GM19395 (cell line): Measurements from ENCODE around the gene ZNF195.
A peak's percentile ranks its signal among the peaks of the same experiment; 100 is the strongest.
"Not testable (repeated sequence)": the region's sequence is repeated elsewhere in the genome, so short reads cannot be mapped to it uniquely, and the experiment has no call there.

ENCODE experiments used
- ATAC-seq: cut with Tn5 transposase; IDR thresholded peaks from one replicate; pipeline ENCODE4 v1.9.1; 2021; ENCODE audit warnings: mild to moderate bottlenecking, moderate library complexity; ENCODE audit not compliant: unreplicated experiment

The ZNF195 gene

DNA sequence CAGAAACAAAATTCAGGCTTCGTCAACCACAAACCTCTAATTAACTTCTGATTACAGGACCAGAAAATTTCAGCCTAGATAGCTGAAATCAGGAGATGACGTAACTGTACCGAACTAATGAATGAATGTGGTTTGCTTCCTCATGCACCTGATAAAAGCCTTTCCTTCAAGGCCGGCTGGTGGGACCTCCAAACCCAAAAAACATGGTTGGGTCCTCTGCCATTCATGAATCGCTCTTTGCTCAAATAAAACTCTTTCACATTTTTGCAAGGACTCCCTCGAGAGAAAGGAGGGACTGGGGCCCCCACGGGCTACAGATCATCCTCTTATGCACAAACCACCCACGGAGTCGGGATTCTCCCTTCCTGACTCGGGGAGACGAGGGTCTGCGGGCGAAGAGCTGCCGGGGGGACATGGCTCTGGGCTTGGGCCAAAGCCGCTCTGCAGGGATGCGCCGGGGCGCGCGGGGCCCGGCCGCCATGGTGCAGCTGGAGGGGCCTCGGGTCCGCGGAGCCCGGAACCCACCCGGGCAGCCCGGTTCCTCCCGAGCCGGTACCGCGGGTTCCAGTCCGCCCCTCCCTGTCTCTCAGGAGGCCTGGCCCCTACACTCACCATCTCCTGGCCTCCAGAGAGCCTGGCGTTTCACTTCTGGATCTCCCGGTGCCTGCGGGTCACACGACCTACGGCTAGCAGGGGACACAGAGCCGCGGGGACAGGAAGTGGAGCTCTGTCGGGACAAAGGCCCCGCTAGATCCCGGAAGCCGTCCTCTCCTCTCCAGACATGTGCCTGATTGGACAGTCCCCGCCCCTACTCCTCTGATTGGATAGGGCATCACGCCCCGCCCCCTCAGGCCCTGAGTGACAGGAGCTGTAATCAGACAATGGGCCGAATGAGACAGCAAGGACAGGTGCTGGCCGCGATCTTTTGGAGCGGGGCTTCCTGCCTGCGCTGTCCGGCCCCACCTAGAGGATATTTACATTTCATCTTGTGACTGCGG, at the start of gene ZNF195:
TSS of gene ZNF195 (minus strand) at position 721 of the 998 bp plus-strand sequence. CDS start at position 615, 106 bp downstream.
- ATAC-seq, result peak; percentile 100

DNA sequence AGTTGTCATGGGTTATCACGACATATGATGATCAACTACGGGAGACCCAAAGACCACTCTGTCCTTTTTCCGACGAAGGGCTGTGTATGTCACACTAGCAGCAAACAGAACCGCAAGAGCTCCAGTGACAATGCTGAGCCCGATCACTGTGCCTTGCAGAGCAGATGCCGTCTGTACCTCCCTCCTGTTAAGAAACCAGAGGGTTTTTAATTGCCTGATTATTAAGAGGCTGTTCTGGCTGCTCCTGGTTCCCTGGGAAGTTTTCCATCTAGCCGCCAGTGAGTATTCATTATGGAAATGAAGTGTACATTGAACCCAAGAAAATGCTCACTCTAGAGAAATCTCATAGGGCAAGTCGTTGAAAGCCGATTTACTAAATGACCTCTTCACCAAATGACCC, 49.1 kb upstream of the ZNF195 start:
- ATAC-seq, result not testable (repeated sequence)

DNA sequence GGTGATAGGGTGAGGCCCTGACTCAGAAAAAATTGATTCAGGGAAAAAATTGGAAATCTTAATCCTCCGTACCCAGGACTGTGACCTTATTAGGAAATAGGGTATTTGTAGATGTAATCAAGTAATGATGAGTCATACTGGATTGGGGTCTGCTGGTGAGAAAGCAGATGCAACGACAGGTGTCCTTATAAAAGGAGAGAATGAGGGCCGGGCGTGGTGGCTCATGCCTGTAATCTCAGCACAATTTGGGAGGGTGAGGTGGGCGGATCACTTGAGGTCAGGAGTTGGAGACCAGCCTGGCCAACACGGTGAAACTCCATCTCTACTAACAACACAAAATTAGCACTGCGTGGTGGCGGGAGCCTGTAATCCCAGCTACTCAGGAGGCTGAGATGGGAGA, 47.6 kb upstream of the ZNF195 start:
- not testable (repeated sequence) for ATAC-seq

DNA sequence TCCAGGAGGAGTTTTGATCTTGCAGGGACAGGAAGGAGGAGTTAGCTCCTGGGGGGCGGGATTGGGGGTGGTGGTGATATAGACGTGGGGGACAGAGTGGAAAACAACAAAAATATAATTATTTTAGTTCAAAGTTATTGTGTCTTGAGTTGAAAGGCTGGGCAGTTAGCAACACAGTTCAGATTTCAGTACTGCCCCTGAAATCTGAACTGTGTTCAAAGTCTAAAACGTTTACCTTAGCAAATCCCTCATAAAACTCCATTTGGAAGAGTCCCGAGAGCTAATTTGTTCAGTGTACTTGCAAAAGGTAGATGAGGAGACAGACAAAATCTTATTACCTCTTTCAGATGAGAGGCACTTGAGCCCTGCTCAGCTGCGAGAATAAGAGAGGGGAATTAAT, 45.0 kb upstream of the ZNF195 start:
- ATAC-seq, result not testable (repeated sequence)

DNA sequence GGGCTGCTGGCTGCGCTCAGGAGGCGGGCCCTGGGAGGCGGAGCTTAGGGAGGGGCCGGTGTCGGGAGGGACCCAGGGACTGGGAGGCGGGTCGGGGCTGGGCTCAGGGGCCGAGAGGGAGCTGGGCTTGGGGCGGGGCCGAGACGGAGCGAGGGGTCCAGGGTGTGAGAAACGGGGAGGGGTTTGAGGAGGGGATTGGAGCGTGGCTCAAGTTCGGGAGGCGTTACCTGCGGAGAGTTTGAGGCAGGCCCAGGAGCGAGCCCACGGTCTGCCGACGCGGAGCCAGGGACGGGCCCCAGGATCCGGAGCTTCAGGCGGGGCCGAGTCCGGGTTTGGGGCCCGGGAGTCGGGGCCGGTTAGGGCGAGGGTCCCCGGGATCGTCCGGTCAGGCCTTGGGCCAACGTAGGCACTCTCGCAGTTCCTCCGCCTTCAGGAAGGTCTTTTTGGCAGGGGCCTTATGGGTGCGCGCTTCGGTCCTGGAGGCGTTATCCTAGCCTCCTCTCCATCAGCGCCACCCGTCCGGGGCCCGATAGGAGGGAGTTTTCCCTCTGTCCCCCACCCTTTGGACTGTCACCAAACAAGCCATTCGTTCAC, 44.3 kb upstream of the ZNF195 start:
- ATAC-seq, result not testable (repeated sequence)

DNA sequence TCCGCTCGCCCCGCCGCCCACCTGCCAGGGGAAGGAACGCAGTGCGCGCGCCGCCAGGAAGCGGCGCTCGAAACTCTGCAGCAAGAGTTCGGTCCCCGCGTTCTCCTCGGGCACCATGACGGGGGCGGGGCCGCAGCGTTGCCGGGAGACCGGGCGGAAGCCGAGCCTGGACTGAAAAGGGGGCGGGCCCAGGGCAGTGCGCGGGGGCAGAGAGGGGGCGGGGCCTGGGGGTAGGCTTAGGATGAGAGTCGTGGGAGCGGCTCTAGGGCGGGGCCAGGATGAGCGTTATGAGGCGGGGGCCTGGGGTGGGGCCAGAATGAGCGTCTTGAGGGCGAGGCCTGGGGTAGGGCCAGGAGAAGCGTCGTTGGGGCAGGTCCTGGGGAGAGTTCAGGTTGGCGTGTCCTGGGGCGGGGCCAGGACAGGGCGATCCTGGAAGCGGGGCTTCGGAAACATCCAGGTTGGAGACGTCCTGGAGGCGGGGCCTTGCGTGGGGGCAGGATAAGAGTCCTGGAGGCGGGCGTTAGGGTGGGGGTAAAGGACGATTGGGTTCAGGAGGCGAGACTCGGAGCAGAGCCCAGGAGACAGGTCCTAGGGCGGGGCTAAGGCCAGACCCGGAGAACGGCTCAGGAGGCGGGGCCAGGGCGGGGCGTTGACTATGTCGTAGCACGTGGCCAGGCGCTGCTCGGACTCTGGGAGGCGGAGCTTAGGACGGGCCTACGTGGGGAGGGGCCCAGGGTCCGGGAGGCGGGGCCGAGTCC, 43.6 kb upstream of the ZNF195 start:
- peak; percentile 96 for ATAC-seq

DNA sequence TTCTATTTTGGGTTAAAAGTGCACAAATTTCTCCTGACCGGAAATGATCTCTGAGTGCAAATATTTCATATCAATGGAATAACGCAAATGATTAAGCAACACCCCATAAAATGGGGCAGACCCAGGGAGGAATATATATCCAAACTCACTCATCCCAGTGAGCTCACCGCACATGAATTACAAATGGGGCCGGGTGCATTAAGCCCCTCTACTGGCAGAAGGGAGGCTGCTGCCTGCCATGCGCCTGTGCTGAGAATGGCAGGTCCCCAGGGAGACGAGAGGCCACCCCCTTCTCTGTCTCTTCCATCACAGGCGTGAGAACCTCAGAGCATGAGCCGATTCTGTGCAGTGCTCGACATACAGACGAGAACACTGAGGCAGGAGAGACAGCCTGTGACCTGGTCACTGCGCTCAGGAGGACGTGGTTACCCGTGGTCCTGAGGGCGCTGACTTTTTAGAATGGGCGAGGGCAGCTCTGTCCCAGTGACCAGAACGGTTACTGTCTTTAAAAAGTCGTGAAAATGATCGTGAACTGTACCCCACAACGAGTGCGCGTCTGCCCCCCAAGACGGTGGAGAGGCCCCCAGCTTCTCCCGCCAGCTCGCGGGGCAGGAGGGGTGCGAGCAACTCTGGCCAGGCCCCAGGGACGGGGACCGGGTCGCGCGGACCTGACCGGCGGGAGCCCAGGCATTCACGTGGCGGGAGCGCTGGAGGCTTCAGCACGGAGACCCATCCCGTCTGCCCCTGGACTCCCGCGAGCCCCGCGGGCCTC, 42.8 kb upstream of the ZNF195 start:
- not testable (repeated sequence) for ATAC-seq

DNA sequence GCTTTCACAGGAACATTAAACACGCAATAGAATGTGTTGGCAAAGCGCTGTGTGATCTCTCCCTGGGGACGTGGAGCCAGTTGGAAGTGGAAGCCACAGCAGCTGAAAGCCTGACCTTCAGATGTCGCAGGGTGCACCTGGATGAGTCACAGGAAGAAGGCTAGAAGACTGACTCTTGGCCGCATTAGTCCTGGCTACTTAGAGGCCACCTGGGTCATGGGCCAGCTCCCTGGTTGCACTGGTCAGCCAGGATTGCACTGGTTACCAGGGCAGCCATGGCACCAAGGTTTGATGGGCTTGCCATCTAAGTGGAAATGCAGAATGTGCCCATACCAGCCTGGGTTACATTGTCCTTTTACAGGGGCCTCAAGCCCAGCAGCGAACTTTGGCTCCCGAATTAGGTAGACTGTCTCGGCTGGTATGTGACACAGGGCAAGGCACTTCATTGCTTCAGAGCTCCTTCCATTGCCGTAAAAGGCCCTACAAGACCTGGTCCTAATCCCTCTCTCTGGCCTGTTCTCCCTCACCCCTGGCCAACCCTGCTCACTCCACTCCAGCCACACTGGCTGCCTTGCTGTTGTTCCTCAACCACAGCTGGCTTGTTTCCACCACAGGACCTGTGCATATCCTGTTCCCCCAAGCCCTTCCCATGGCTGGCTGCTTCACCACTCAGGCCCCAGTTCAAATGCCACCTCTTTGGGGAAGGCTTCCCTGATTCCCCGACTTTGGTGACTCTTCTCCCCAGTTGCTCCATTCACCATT, 41.5 kb upstream of the ZNF195 start:
- not testable (repeated sequence) for ATAC-seq

DNA sequence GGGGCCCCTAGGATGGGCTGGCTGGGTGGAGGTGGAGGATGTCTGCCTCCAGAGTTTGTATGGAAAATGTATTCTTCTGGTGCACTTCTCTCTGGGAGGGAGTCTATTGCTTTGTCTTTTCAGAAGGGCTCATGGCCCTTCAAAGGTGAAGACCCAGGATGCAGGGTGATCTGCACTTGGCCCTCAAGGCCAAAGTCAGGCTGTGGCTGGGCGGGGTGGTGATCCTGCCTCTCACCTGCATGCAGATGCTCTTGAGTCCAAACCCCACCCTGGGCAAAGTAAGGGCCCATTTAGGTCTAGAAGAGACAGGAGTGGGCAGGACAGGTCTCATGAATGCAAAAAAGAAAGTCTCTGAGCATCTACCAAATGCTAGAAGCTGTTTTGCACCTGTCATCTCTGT, 40.5 kb upstream of the ZNF195 start:
- not testable (repeated sequence) for ATAC-seq

DNA sequence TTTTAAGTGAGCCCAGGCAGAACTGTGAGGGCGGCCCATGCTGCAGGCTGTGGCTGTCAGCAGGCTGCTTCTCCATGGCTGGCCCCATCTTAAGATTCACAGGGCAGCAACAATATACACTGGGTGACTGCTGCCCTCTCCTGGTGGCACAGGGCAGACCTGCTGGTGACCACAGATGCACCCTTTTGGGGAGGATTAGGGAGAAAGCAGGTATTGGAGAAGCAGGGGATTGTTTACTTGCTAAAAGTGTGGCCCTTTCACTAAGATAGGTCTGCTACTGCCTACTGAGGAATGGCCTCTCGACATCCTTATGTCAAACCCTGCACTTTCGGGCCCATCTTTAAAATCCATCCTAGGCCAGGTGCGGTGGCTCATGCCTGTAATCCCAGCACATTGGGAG, 38.1 kb upstream of the ZNF195 start:
- not testable (repeated sequence) for ATAC-seq

DNA sequence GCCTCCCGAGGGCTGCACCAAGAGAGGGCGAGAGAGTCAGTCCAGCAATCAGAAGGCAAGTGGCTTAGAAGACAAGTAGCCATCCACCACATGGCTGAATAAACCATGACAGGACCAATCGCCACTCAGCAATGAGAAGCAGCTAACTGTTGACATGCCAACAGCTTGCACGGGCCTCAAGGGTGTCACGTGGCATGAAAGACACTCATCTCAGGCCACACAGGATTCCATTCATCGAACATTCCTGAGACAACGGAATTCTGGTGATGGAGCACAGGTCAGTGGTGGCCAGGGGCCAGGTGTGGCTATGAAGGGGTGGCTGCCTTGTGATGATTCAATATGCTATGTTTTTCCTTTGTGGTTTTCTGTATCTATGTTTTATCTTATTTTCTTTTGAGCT, 36.4 kb upstream of the ZNF195 start:
- not testable (repeated sequence) for ATAC-seq

DNA sequence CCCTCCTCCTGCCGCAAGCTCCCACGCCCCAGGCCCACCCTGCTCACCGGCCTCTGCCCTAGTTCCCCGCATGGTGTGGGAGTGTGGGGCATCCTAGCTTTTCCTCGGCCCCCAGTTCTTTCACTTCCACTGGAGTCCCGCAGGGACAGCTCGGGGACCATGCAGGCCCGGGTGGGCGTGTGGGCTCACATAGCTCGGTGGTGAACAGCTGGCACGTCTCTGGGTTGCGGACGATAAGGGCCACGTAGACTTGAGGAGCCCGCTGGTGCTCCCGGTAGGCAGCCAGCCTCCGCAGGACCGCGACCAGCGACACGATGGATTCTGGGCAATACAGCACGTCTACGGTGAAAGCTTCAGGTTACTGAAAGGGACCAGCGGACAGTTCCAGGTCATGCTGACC, 34.7 kb upstream of the ZNF195 start:
- ATAC-seq, result not testable (repeated sequence)

DNA sequence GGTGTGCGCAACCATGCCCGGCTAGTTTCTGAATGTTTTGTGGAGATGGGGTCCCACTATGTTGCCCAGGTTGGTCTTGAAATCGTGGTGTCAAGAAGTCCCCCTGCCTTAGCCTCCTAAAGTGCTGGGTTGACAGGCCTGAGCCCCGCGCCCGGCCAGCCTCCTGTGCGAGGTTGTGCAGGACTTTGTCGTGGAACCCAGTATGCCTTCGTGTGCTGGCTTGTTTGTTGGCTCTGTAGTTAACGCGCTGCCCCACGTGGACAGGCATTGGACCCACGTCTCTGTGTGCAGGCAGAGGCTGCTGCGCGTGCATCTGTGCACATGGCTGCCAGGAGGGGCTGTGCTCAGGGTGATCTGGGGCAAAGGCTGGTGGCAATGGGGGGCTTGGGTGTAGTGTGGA, 33.9 kb upstream of the ZNF195 start:
- no peak for ATAC-seq

DNA sequence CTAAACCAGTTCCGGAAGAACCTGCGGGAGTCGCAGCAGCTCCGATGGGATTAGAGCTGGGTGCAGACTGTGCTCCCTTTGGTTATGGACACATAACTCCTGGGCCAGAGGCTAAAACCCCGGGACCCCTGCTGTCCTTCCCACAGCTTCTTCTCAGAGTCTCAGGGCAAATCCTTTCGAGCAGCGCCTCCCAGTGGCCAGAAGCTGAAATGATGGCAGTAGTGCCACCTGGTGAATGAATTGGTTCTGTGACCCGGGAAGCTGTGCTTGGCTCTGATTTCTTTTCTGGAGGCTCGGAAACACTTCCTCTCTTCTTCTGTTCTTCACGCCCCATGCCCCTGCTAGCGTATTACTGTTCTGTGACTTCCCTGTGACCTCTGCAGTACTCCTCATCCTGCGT, 29.8 kb upstream of the ZNF195 start:
- not testable (repeated sequence) for ATAC-seq

DNA sequence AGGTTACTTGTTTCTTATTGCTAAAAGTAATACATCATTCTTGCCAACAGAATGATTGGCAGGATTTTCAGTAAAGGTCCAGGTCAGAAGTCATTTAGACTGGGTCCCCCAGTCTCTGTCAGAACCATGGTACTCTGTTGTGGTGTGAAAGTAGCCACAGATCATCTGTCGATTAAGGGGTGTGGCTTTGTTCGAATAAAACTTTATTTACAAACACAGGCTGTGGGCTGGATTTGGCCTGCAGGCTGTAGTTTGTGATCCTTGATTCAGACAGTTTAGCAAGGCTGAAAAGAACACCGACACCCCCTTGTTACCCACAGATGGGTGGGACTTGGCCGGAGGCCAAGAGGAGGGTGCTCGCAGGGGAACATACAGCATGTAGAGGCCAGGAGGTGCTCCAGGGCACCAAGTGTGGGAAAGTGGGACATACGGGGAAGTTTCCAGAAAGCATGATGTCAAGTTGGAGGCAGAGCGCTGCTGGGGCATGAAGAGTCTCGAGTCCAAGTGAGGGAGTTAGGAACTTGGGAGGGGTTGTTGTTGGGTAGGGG, 29.2 kb upstream of the ZNF195 start:
- ATAC-seq, result not testable (repeated sequence)

DNA sequence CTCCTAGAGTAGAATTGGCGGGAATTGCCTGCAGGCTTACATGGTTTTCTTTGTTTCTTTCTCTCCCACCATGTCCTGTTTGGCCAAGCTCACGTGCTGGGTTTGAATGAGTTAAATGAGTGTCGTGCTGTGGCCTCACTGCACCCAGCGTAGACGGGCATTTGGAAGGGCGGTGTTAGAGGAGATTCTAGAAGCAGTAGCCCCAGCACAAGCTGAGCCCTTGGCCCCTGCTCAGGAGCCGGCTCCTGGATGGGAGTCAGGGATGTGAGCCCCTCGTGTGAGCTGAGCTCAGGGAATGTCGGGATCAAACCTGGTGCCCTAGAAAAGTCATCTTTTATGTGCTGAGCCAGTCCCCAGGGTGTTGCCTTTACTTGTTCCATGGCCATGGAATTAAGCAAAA, 28.0 kb upstream of the ZNF195 start:
- ATAC-seq, result not testable (repeated sequence)

DNA sequence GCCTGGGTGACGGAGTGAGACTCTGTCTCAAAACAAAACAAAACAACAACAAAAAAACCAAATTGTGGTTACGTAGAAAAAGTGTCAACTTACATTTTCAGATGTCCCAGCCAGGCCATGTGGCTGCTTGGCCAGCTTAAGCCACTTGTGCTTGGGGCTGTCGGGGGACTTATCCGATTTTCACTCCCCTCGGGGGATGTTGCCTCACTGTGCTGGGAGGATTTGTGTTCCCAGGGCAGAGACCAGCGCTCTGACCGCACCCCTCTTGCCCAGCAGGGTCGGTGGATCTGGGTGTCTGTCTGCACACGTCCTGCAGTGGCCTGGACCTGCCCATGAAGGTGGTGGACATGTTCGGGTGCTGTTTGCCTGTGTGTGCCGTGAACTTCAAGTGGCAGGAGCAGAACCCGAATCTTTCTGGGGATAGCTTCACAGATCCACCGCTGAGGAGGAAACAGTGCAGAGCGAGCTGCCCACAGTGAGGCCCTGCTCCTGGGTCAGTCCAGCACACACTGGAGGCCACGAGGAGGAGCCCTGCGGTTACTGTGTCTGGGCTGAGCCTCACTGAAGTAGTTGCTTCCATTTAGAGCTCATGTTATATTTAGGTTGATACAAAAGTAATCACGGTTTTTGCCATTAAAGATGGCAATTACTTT, 27.4 kb upstream of the ZNF195 start:
- not testable (repeated sequence) for ATAC-seq

DNA sequence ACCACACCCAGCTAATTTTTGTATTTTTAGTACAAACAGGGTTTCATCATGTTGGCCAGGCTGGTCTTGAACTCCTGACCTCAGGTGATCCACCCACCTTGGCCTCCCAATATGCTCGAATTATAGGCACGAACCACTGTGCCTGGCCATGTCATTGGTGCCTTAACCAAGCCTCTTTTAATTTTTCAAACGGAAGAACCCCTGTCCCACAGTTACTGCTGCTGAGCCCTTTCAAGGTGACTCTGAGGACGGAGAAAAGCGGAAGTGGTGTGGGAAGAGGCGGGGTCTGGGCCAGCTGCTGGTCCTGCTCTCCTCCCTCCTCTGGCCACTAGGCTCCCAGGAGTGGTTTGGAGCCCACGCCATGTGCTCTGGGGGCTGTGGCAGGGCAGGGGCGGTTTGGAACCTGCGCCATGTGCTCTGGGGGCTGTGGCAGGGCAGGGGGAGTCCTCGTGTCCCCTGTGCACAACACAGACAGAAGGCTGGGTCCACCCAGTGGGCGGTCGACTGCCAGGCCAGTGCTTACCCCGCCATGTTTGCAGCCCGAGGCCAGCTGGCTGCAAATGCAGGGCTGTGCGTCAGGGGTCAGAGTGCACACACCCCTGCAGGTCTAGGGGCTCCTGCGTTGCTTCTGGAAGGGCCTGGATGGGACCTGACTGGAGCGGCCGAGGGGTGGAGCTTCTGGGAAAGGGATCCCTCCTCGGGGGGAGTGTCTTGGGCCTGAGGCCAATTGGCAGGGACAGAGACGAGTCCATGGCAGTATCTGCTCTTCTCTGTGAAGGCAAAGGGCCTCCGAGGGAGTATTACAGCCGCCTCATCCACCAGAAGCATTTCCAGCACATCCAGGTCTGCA, 25.4 kb upstream of the ZNF195 start:
- not testable (repeated sequence) for ATAC-seq
